Activated effector memory CD4-positive, alpha-beta T cell treated with Interleukin-2 at 50 U/mL for 16 hours (primary cell): ENCODE measurements around the gene FBXO30.

ENCODE experiments used
- DNase-seq: peaks from one replicate; pipeline ENCODE4 v3.0.0-alpha.2; 2020

Gene FBXO30

GRCh38 chr6:145814501-145815308 is at the start of gene FBXO30:
TSS of gene FBXO30 (minus strand) at chr6:145814795. CDS start at chr6:145806405, 8,390 bp downstream.
- DNase-seq, result peak; percentile 85

GRCh38 chr6:145863988-145864616 is 49.5 kb upstream of the FBXO30 start:
- no peak for DNase-seq

GRCh38 chr6:145863366-145863765 is 48.8 kb upstream of the FBXO30 start:
- no peak for DNase-seq

GRCh38 chr6:145860562-145860961 is 46.0 kb upstream of the FBXO30 start:
- DNase-seq, result no peak

- no peak for DNase-seq
Measured at GRCh38 chr6:145850671-145851070, 36.1 kb upstream of the FBXO30 start.

- no peak for DNase-seq
Measured at GRCh38 chr6:145848541-145848940, 33.9 kb upstream of the FBXO30 start.

GRCh38 chr6:145845557-145845956 is 31.0 kb upstream of the FBXO30 start:
- DNase-seq, result no peak

GRCh38 chr6:145844933-145845540 is 30.4 kb upstream of the FBXO30 start:
- DNase-seq, result no peak

GRCh38 chr6:145842693-145843546 is 28.3 kb upstream of the FBXO30 start:
- no peak for DNase-seq

GRCh38 chr6:145841668-145842067 is 27.1 kb upstream of the FBXO30 start:
- DNase-seq, result no peak

- no peak for DNase-seq
Measured at GRCh38 chr6:145839653-145840052, 25.1 kb upstream of the FBXO30 start.

- no peak for DNase-seq
Measured at GRCh38 chr6:145838305-145838704, 23.7 kb upstream of the FBXO30 start.

GRCh38 chr6:145836772-145837171 is 22.2 kb upstream of the FBXO30 start:
- DNase-seq, result no peak

GRCh38 chr6:145836170-145836569 is 21.6 kb upstream of the FBXO30 start:
- no peak for DNase-seq

- no peak for DNase-seq
Measured at GRCh38 chr6:145830612-145831011, 16.0 kb upstream of the FBXO30 start.

GRCh38 chr6:145829950-145830349 is 15.4 kb upstream of the FBXO30 start:
- DNase-seq, result no peak

GRCh38 chr6:145829102-145829501 is 14.5 kb upstream of the FBXO30 start:
- no peak for DNase-seq

GRCh38 chr6:145824344-145824743 is 9.7 kb upstream of the FBXO30 start:
- no peak for DNase-seq

- DNase-seq, result no peak
Measured at GRCh38 chr6:145823328-145823944, 8.8 kb upstream of the FBXO30 start.

GRCh38 chr6:145822456-145822855 is 7.9 kb upstream of the FBXO30 start:
- DNase-seq, result no peak

- no peak for DNase-seq
Measured at GRCh38 chr6:145819994-145820393, 5.4 kb upstream of the FBXO30 start.

- DNase-seq, result no peak
Measured at GRCh38 chr6:145818796-145819195, 4.2 kb upstream of the FBXO30 start.

- no peak for DNase-seq
Measured at GRCh38 chr6:145816392-145816791, 1.8 kb upstream of the FBXO30 start.
